H1 (cell line): ENCODE measurements around the gene NCBP2. TPM values are rescaled to one million over a fixed set of nuclear protein-coding genes. Genes with fewer than 3 reads are reported as not detected.

Experiments
- CTCF ChIA-PET: fragments of 300-600 bp; sonication (Branson Sonifier 250); formaldehyde crosslinking; loops from one replicate; lab custom pipeline; 2021; ENCODE audit not compliant: partially characterized antibody; lab: Charles Lee
- POLR2A ChIA-PET: fragments of 300-600 bp; sonication (Branson Sonifier 250); formaldehyde crosslinking; loops from one replicate; lab custom pipeline; 2021; ENCODE audit warnings: inconsistent platforms; ENCODE audit not compliant: partially characterized antibody; lab: Charles Lee
- DNase-seq, 2 experiments: peaks; one replicate each; pipeline versions ENCODE4 v3.0.0 to v3.0.0-alpha.2; 2010 to 2022; ENCODE audit warnings: low spot score in 2 of 2, low read depth in 1 of 2, mixed read lengths in 1 of 2
- FAIRE-seq: peaks from 2 replicates; lab custom pipeline; 2011; peaks lifted over from hg19 to GRCh38; lab: Jason Lieb, UNC
- H2AFZ ChIP-seq: 2 replicates; pipeline ENCODE4 v1.8.1; 2012; ENCODE audit warnings: low read length, inconsistent platforms
- H2AK5ac ChIP-seq: 2 replicates; pipeline ENCODE4 v1.6.1; 2013; ENCODE audit warnings: low read depth, low read length
- H2BK120ac ChIP-seq: replicated peaks from 2 replicates; pipeline ENCODE3; 2013; ENCODE audit warnings: low read depth, low read length, inconsistent platforms
- H2BK12ac ChIP-seq: 2 replicates; pipeline ENCODE4 v1.6.1; 2013; ENCODE audit warnings: low read depth, low read length
- H2BK15ac ChIP-seq: 2 replicates; pipeline ENCODE4 v1.6.1; 2013; ENCODE audit warnings: low read length
- H2BK20ac ChIP-seq: 2 replicates; pipeline ENCODE4 v1.6.1; 2013; ENCODE audit warnings: low read length
- H2BK5ac ChIP-seq: 2 replicates; pipeline ENCODE4 v1.6.1; 2013; ENCODE audit warnings: low read depth, low read length
- H3K14ac ChIP-seq: 2 replicates; pipeline ENCODE4 v1.6.1; 2013; ENCODE audit warnings: inconsistent platforms; ENCODE audit not compliant: insufficient read length
- H3K18ac ChIP-seq: 2 replicates; pipeline ENCODE4 v1.6.1; 2013; ENCODE audit warnings: low read length; ENCODE audit errors: extremely low read depth
- H3K23ac ChIP-seq: 2 replicates; pipeline ENCODE4 v1.6.1; 2013; ENCODE audit warnings: inconsistent platforms; ENCODE audit not compliant: insufficient read length
- H3K23me2 ChIP-seq: 2 replicates; pipeline ENCODE4 v1.6.1; 2013; ENCODE audit warnings: low read depth, low read length
- H3K27ac ChIP-seq: 2 replicates; pipeline ENCODE4 v1.6.1; 2011; ENCODE audit warnings: low read depth, low read length, inconsistent platforms
- H3K27me3 ChIP-seq, 4 experiments: replicated peaks in 1 of 4; 1 replicate in 1 of 4; 2 replicates in 3 of 4; pipeline versions ENCODE4 v1.6.1 to v1.8.1; 2011 to 2013; ENCODE audit warnings: low read length in 3 of 4, mild to moderate bottlenecking in 3 of 4, inconsistent platforms in 2 of 4, mixed read lengths in 2 of 4, moderate library complexity in 1 of 4; ENCODE audit not compliant: control insufficient read depth in 3 of 4, insufficient read depth in 3 of 4; ENCODE audit errors: extremely low read depth in 1 of 4
- H3K36me3 ChIP-seq, 4 experiments: 2 replicates each; pipeline versions ENCODE4 v1.6.1 to v1.8.1; 2011 to 2013; ENCODE audit warnings: mild to moderate bottlenecking in 4 of 4, low read length in 3 of 4, moderate library complexity in 2 of 4, control low read depth in 1 of 4, inconsistent platforms in 1 of 4; ENCODE audit not compliant: insufficient read depth in 4 of 4, control insufficient read depth in 2 of 4
- H3K4ac ChIP-seq: replicated peaks from 2 replicates; pipeline ENCODE3; 2013; ENCODE audit warnings: low read length, low read depth, mixed read lengths, inconsistent platforms; ENCODE audit not compliant: insufficient read length
- H3K4me1 ChIP-seq, 4 experiments: replicated peaks in 1 of 4; 1 replicate in 1 of 4; 2 replicates in 3 of 4; pipeline versions ENCODE4 v1.6.1 to v1.8.1; 2011 to 2013; ENCODE audit warnings: low read length in 3 of 4, inconsistent platforms in 2 of 4, mixed read lengths in 1 of 4; ENCODE audit not compliant: insufficient read depth in 4 of 4, control insufficient read depth in 3 of 4
- H3K4me2 ChIP-seq, 2 experiments: 2 replicates each; pipeline versions ENCODE4 v1.6.1 to v1.8.1; 2011 to 2013; ENCODE audit warnings: low read depth in 2 of 2, low read length in 2 of 2, control low read depth in 1 of 2, inconsistent platforms in 1 of 2, mild to moderate bottlenecking in 1 of 2; ENCODE audit not compliant: insufficient read depth in 1 of 2
- H3K4me3 ChIP-seq, 4 experiments: fragments of 200-600, 300-600 bp in 1 of 4; sonication (generic), shearing (Covaris generic), sonication (Bioruptor Twin) in 1 of 4; 2 replicates each; pipeline versions ENCODE4 v1.5.1 to v1.8.1; 2011 to 2016; ENCODE audit warnings: low read length in 4 of 4, low read depth in 3 of 4, control low read depth in 2 of 4, inconsistent platforms in 2 of 4, mild to moderate bottlenecking in 2 of 4, mixed read lengths in 1 of 4, moderate library complexity in 1 of 4; ENCODE audit not compliant: insufficient read depth in 2 of 4; ENCODE audit errors: extremely low read depth in 1 of 4
- H3K56ac ChIP-seq: replicated peaks from 2 replicates; pipeline ENCODE3; 2013; ENCODE audit warnings: low read depth, mild to moderate bottlenecking, mixed read lengths, low read length, inconsistent platforms; ENCODE audit not compliant: insufficient read length
- H3K79me1 ChIP-seq: 2 replicates; pipeline ENCODE4 v1.6.1; 2013; ENCODE audit warnings: low read depth, low read length, control low read depth
- H3K79me2 ChIP-seq, 2 experiments: 2 replicates each; pipeline versions ENCODE4 v1.6.1 to v1.8.1; 2012 to 2013; ENCODE audit warnings: low read length in 2 of 2, mild to moderate bottlenecking in 2 of 2, inconsistent platforms in 1 of 2; ENCODE audit not compliant: insufficient read depth in 2 of 2, control insufficient read depth in 1 of 2
- H3K9ac ChIP-seq, 4 experiments: replicated peaks in 1 of 4; 1 replicate in 1 of 4; 2 replicates in 3 of 4; pipeline versions ENCODE4 v1.6.1 to v1.8.1; 2011 to 2013; ENCODE audit warnings: low read depth in 3 of 4, low read length in 3 of 4, control low read depth in 2 of 4, mild to moderate bottlenecking in 2 of 4, moderate library complexity in 2 of 4, inconsistent platforms in 1 of 4; ENCODE audit errors: extremely low read depth in 1 of 4
- H3K9me3 ChIP-seq, 2 experiments: 2 replicates each; pipeline versions ENCODE4 v1.6.1 to v1.8.1; 2012 to 2013; ENCODE audit warnings: mild to moderate bottlenecking in 2 of 2, moderate library complexity in 2 of 2, control low read depth in 1 of 2, inconsistent platforms in 1 of 2, low read depth in 1 of 2, low read length in 1 of 2, mixed read lengths in 1 of 2; ENCODE audit not compliant: insufficient read depth in 2 of 2
- H4K20me1 ChIP-seq, 2 experiments: replicated peaks in 1 of 2; 2 replicates each; pipeline versions ENCODE3 to v1.8.1; 2011 to 2013; ENCODE audit warnings: inconsistent platforms in 2 of 2, low read length in 2 of 2, mild to moderate bottlenecking in 1 of 2; ENCODE audit not compliant: insufficient read depth in 2 of 2, control insufficient read depth in 1 of 2
- H4K5ac ChIP-seq: 2 replicates; pipeline ENCODE4 v1.6.1; 2013; ENCODE audit warnings: low read length, low read depth, mixed read lengths, inconsistent platforms; ENCODE audit not compliant: insufficient read length
- H4K8ac ChIP-seq: 2 replicates; pipeline ENCODE4 v1.8.0; 2013; ENCODE audit warnings: mild to moderate bottlenecking, moderate library complexity, low read length, inconsistent platforms; ENCODE audit not compliant: insufficient read depth; ENCODE audit errors: extremely low read depth
- H4K91ac ChIP-seq: replicated peaks from 2 replicates; pipeline ENCODE3; 2013; ENCODE audit warnings: low read length, mixed read lengths, inconsistent platforms; ENCODE audit not compliant: insufficient read length
- SIRT6 ChIP-seq: IDR thresholded peaks from one replicate; pipeline ENCODE4 v1.7.1; 2012; ENCODE audit warnings: low read length, inconsistent platforms
- WGBS, 2 experiments: shearing (Covaris generic) in 1 of 2; methylation state at CpG; one replicate each; pipeline versions ENCODE4 v1.1.6 to v1.1.7; 2013 to 2015; ENCODE audit warnings: low lambda C conversion rate in 2 of 2, mixed read lengths in 2 of 2, inconsistent platforms in 1 of 2, low coverage in 1 of 2, missing lambda C conversion rate in 1 of 2; ENCODE audit not compliant: insufficient replicate concordance in 2 of 2, insufficient coverage in 1 of 2, insufficient read length in 1 of 2; ENCODE audit errors: extremely low coverage in 1 of 2, missing lambda C conversion rate in 1 of 2; 5-methylcytosine and 5-hydroxymethylcytosine counted together
- polyA plus RNA-seq, 7 experiments: library from polyadenylated mRNA; depleted of rRNA in 3 of 7; stranded (reverse) in 5 of 7; unstranded in 2 of 7; fragments of >200 nt in 5 of 7; fragments of 200-250 nt in 2 of 7; gene quantifications; 1 replicate in 5 of 7; 2 replicates in 1 of 7; 4 replicates in 1 of 7; pipeline versions ENCODE4 v1.2.1 to v1.2.3, GENCODE V29; 2011 to 2013; ENCODE audit warnings: missing spikeins in 2 of 7, mixed read lengths in 2 of 7
- total RNA-seq: library from RNA; stranded (reverse); fragmentation: NEBNext Ultra II Directional; extraction: Animal tissue kit (Norgen Biotek cat#: 25700); gene quantifications from 2 replicates; pipeline ENCODE4 v1.2.1, GENCODE V29; 2021

Gene NCBP2
- total and polyA plus RNA-seq, 2 of the 8 experiments (the other 6 are each of a cell fraction or from before 2014, with no cell fraction given): 34.1 to 100 TPM

- Histone ChIP-seq H4K91ac (no peak overlapping the region), H3K9ac (no peak overlapping the region), H3K56ac (no peak overlapping the region), H4K8ac (no peak overlapping the region), H3K27ac (no peak overlapping the region), H3K4ac (no peak overlapping the region), H3K14ac (no peak overlapping the region), H2BK5ac (no peak overlapping the region), H3K18ac (no peak overlapping the region), H3K79me2 (no peaks in the 10 kb centered on the region), H2AK5ac (no peak overlapping the region), H3K36me3 (no peaks in the 10 kb centered on the region), H3K27me3 (no peaks in the 10 kb centered on the region), H3K9me3 (no peaks in the 10 kb centered on the region), H4K20me1 (no peaks in the 10 kb centered on the region), H3K79me1 (no peaks in the 10 kb centered on the region), H3K23me2 (0 out of 2 replicates have a peak, but pooled peaks cover 1% of the 10 kb centered on the region), H2BK15ac (no peak overlapping the region), H3K4me1 (no peaks in the 10 kb centered on the region), H3K23ac (no peak overlapping the region), H3K4me3 (no peak overlapping the region), H4K5ac (no peak overlapping the region), H2BK12ac (no peak overlapping the region), H3K4me2 (no peak overlapping the region), H2BK20ac (no peak overlapping the region), H2AFZ (no peak overlapping the region), H2BK120ac (no peak overlapping the region)
- no peak for TF ChIP-seq SIRT6
- FAIRE-seq: no peak
- WGBS, 2 experiments: 84% methylated on average over 3 of the region's 3 CpGs; no CpG with 5 or more reads in 1 of the 2 experiments
- ChIA-PET CTCF (interaction anchor here (0.7 to 1.8 kb wide), 6 partner anchors 9 to 115 kb away, joined by 3 to 5 read pairs (median 3); partner anchors contain the start of gene NCBP2), POLR2A (interaction anchor here (0.6 to 1.3 kb wide), 3 partner anchors 9 to 11 kb away, joined by 4 read pairs; partner anchors contain the start of gene NCBP2)
- no peak for DNase-seq
Observed at GRCh38 chr3:196951371-196951770, 9.0 kb upstream of the NCBP2 start.
